GM12878 (cell line): ENCODE results near the gene MORN4. TPM values are rescaled to one million over a fixed set of nuclear protein-coding genes. Genes with fewer than 3 reads are reported as not detected.

Experiments
- ATAC-seq: fragments of 200-7000 bp; cut with Tn5 transposase; 3 replicates; pipeline ENCODE4 v1.9.1; 2020; ENCODE audit warnings: mild to moderate bottlenecking, moderate library complexity
- BruUV-seq: library from RNA; stranded (reverse); fragments of 400-500 nt; replicated peaks from 2 replicates; lab custom pipeline; 2021; lab: Mats Ljungman, UMichigan
- CTCF ChIA-PET: fragments of 300-600 bp; sonication (Branson Sonifier 250); formaldehyde crosslinking; extraction: SDS; loops from one replicate; lab custom pipeline; 2021; ENCODE audit warnings: inconsistent platforms; lab: Yijun Ruan, JAX
- POLR2A ChIA-PET: fragments of 350-600 bp; formaldehyde crosslinking; extraction: SDS; loops from one replicate; lab custom pipeline; 2021; ENCODE audit warnings: inconsistent platforms; lab: Charles Lee
- RAD21 ChIA-PET: fragments of 300-600 bp; sonication (Branson Sonifier 250); formaldehyde crosslinking; loops from one replicate; lab custom pipeline; 2023; ENCODE audit warnings: antibody characterized with exemption; ENCODE audit not compliant: unreplicated experiment; lab: Charles Lee
- SMC1A ChIA-PET: fragments of 300-600 bp; sonication (Branson Sonifier 250); formaldehyde crosslinking; loops from one replicate; lab custom pipeline; 2023; ENCODE audit not compliant: unreplicated experiment, uncharacterized antibody; lab: Charles Lee
- DNase-seq: peaks from one replicate; pipeline ENCODE4 v3.0.0-alpha.2; 2011; ENCODE audit warnings: low read depth, low spot score
- FAIRE-seq: peaks from 3 replicates; lab custom pipeline; 2011; peaks lifted over from hg19 to GRCh38; lab: Jason Lieb, UNC
- H2AFZ ChIP-seq: 2 replicates; pipeline ENCODE4 v1.6.0; 2011; ENCODE audit warnings: low read depth, low read length, control low read depth; ENCODE audit not compliant: control insufficient read depth
- H3K27ac ChIP-seq: 2 replicates; pipeline ENCODE4 v1.5.1; 2011; ENCODE audit warnings: control low read depth; ENCODE audit not compliant: control insufficient read depth, insufficient read depth
- H3K27me3 ChIP-seq, 2 experiments: replicated peaks in 1 of 2; 2 replicates each; pipeline versions ENCODE4 v1.6.0 to v1.6.1; 2011; ENCODE audit warnings: low read length in 1 of 2; ENCODE audit not compliant: control insufficient read depth in 2 of 2, insufficient read depth in 2 of 2
- H3K36me3 ChIP-seq, 2 experiments: 2 replicates each; pipeline ENCODE4 v1.5.1; 2011; ENCODE audit warnings: low read length in 1 of 2; ENCODE audit not compliant: control insufficient read depth in 2 of 2, insufficient read depth in 2 of 2
- H3K4me1 ChIP-seq: 2 replicates; pipeline ENCODE4 v1.6.1; 2011; ENCODE audit warnings: mild to moderate bottlenecking, low read length, moderate library complexity, mixed read lengths; ENCODE audit not compliant: control insufficient read depth, insufficient read depth
- H3K4me2 ChIP-seq: 2 replicates; pipeline ENCODE4 v1.6.0; 2011; ENCODE audit warnings: control low read depth; ENCODE audit not compliant: control insufficient read depth, insufficient read depth
- H3K4me3 ChIP-seq: fragments of 200-600 bp; sonication (generic); 2 replicates; pipeline ENCODE4 v1.5.1; 2016
- H3K79me2 ChIP-seq: 2 replicates; pipeline ENCODE4 v1.6.0; 2011; ENCODE audit warnings: low read length; ENCODE audit not compliant: control insufficient read depth, insufficient read depth
- H3K9ac ChIP-seq: 2 replicates; pipeline ENCODE4 v1.8.0; 2011; ENCODE audit warnings: low read length, control low read depth, mixed read lengths; ENCODE audit not compliant: control insufficient read depth, insufficient read depth
- H3K9me3 ChIP-seq: replicated peaks from 3 replicates; pipeline ENCODE4 v1.5.1; 2011; ENCODE audit warnings: mild to moderate bottlenecking, low read length; ENCODE audit not compliant: control insufficient read depth, insufficient read depth
- H4K20me1 ChIP-seq: 2 replicates; pipeline ENCODE4 v1.6.0; 2011; ENCODE audit not compliant: control insufficient read depth, insufficient read depth
- CBX3 ChIP-seq: fragments of 200-600 bp; sonication (generic); IDR thresholded peaks from 2 replicates; pipeline ENCODE4 v1.6.1; 2016; ENCODE audit warnings: low read depth, borderline replicate concordance
- CHD1 ChIP-seq: IDR thresholded peaks from 2 replicates; pipeline ENCODE4 v1.6.1; 2012; ENCODE audit warnings: low read depth, low read length, improper control_type of control experiment
- CHD2 ChIP-seq: IDR thresholded peaks from 2 replicates; pipeline ENCODE4 v1.6.1; 2011; ENCODE audit warnings: low read depth, low read length, improper control_type of control experiment, borderline replicate concordance
- EGR1 ChIP-seq, 2 experiments: IDR thresholded peaks; 1 replicate in 1 of 2; 2 replicates in 1 of 2; pipeline ENCODE4 v1.6.1; 2011 to 2012; ENCODE audit warnings: low read depth in 2 of 2, low read length in 2 of 2, borderline replicate concordance in 1 of 2, mild to moderate bottlenecking in 1 of 2, moderate library complexity in 1 of 2
- HDAC6 ChIP-seq: fragments of 200-600 bp; sonication (generic); IDR thresholded peaks from one replicate; pipeline ENCODE4 v1.8.0; 2017; ENCODE audit warnings: antibody characterized with exemption; ENCODE audit not compliant: unreplicated experiment
- HDGF ChIP-seq: fragments of 450-650 bp; IDR thresholded peaks from 2 replicates; pipeline ENCODE4 v1.6.1; 2016; ENCODE audit warnings: antibody characterized with exemption
- IRF3 ChIP-seq: fragments of 450-650 bp; IDR thresholded peaks from 2 replicates; pipeline ENCODE4 v1.6.1; 2014; ENCODE audit warnings: mild to moderate bottlenecking
- MXI1 ChIP-seq: fragments of 150-350 bp; IDR thresholded peaks from 2 replicates; pipeline ENCODE4 v1.6.1; 2011; ENCODE audit warnings: low read depth, mild to moderate bottlenecking, inconsistent platforms, low read length, improper control_type of control experiment
- NBN ChIP-seq: fragments of 450-650 bp; IDR thresholded peaks from 2 replicates; pipeline ENCODE4 v1.6.1; 2016
- NFXL1 ChIP-seq: fragments of 450-650 bp; IDR thresholded peaks from 2 replicates; pipeline ENCODE4 v1.6.1; 2017; ENCODE audit warnings: antibody characterized with exemption, mild to moderate bottlenecking, borderline replicate concordance
- NFYA ChIP-seq: IDR thresholded peaks from 2 replicates; pipeline ENCODE4 v1.6.1; 2011; ENCODE audit warnings: low read depth, mild to moderate bottlenecking, low read length, improper control_type of control experiment, borderline replicate concordance
- NR2F1 ChIP-seq: fragments of 450-650 bp; conservative IDR thresholded peaks from 2 replicates; pipeline ENCODE4 v1.6.1; 2017; ENCODE audit warnings: mild to moderate bottlenecking
- POLR2AphosphoS5 ChIP-seq: IDR thresholded peaks from 2 replicates; pipeline ENCODE4 v1.6.1; 2011; ENCODE audit warnings: mild to moderate bottlenecking, low read length, inconsistent platforms
- SKIL ChIP-seq: fragments of 450-650 bp; IDR thresholded peaks from 2 replicates; pipeline ENCODE4 v1.6.1; 2017; ENCODE audit warnings: mild to moderate bottlenecking, low read depth, inconsistent platforms; ENCODE audit not compliant: poor library complexity, severe bottlenecking
- WGBS: methylation state at CpG from one replicate; pipeline ENCODE4 v1.1.6; 2016; ENCODE audit warnings: low lambda C conversion rate; ENCODE audit not compliant: insufficient replicate concordance, insufficient coverage; ENCODE audit errors: missing lambda C conversion rate; 5-methylcytosine and 5-hydroxymethylcytosine counted together
- in situ Hi-C: fragments of 300-500 bp; cut with MboI; formaldehyde crosslinking; loops from 9 replicates; pipeline ENCODE4 v1.14.3; 2018; ENCODE audit warnings: mixed read lengths
- intact Hi-C: fragments of 100-400 bp; cut with micrococcal nuclease; formaldehyde crosslinking; loops from one replicate; pipeline ENCODE4 v1.14.2; 2022; ENCODE audit not compliant: unreplicated experiment
- polyA plus RNA-seq, 11 experiments: library from polyadenylated mRNA; depleted of rRNA in 4 of 11; unstranded in 6 of 11; stranded (reverse) in 5 of 11; fragments of >200 nt; fragmentation: Nextera tagmentation in 4 of 11; fragmentation: Illumina TruSeq in 1 of 11; extraction: Ambion mirVana in 4 of 11; extraction: Trizol in 1 of 11; gene quantifications; 1 replicate in 1 of 11; 2 replicates in 10 of 11; pipeline versions ENCODE4 v1.2.1 to v1.2.3, GENCODE V29; 2011 to 2016; ENCODE audit warnings: inconsistent platforms in 2 of 11, missing spikeins in 2 of 11, low read depth in 1 of 11
- total RNA-seq, 4 experiments: library from RNA; depleted of rRNA in 3 of 4; stranded (reverse); fragments of >200 nt in 3 of 4; fragmentation: Illumina TruSeq in 1 of 4; extraction: Trizol in 1 of 4; gene quantifications; 2 replicates each; pipeline versions ENCODE4 v1.2.1 to v1.2.3, GENCODE V29; 2013 to 2021

The MORN4 gene
- total and polyA plus RNA-seq, 10 of the 15 experiments (the other 5 are each of a cell fraction or from before 2014, with no cell fraction given), result 1.3 to 5.5 (median 2.6) TPM

- POLR2A ChIA-PET, result interaction anchor here (1.1 kb wide), 1 partner anchor 19 kb away, joined by 3 read pairs; no protein-coding TSS in a partner anchor
- CTCF ChIA-PET, result interaction anchor here (0.6 to 4.7 kb wide), 2 partner anchors 11 to 474 kb away, joined by 3 to 29 read pairs; partner anchors contain the start of gene ANKRD2
- TF ChIP-seq NFXL1, result no peak
- TF ChIP-seq HDAC6, result no peak
- TF ChIP-seq NBN, result no peak
- no peak for TF ChIP-seq MXI1
- TF ChIP-seq CBX3, result no peak
- TF ChIP-seq IRF3, result no peak
- TF ChIP-seq NR2F1, result no peak
- no peak for TF ChIP-seq CHD1
- TF ChIP-seq CHD2, result no peak
- no peak for TF ChIP-seq EGR1 (IDR thresholded peaks at IDR 0.05; ENCODE audit: borderline replicate concordance in 1 of 2, low read depth in 2 of 2, low read length in 2 of 2)
- TF ChIP-seq POLR2AphosphoS5, result no peak
- TF ChIP-seq HDGF, result no peak
- TF ChIP-seq NFYA, result no peak
- no peak for TF ChIP-seq SKIL
Observed at GRCh38 chr10:97583476-97583875, 49.8 kb downstream of the MORN4 start.

More at GRCh38 chr10:97583476-97583875, 49.8 kb downstream of the MORN4 start:
- WGBS, result 32% methylated on average over 13 of the region's 13 CpGs
- Histone ChIP-seq H3K9ac (no peak overlapping the region), H3K9me3 (no peaks in the 10 kb centered on the region), H3K27me3 (no peaks in the 10 kb centered on the region), H2AFZ (no peak overlapping the region), H3K79me2 (no peaks in the 10 kb centered on the region), H3K36me3 (no peaks in the 10 kb centered on the region), H3K4me3 (no peak overlapping the region), H3K27ac (no peak overlapping the region), H3K4me1 (no peaks in the 10 kb centered on the region), H4K20me1 (no peaks in the 10 kb centered on the region), H3K4me2 (no peak overlapping the region)
- ChIA-PET RAD21 (interaction anchor here (0.9 kb wide), 1 partner anchor 30 kb away, joined by 3 read pairs; no protein-coding TSS in a partner anchor), SMC1A (interaction anchor here (1.9 kb wide), 1 partner anchor 12 kb away, joined by 7 read pairs; no protein-coding TSS in a partner anchor)
- intact Hi-C loops (no loop called here), in situ Hi-C loops (no loop called here)
- ATAC-seq (no peak), FAIRE-seq (no peak), DNase-seq (no peak)
- BruUV-seq, result no TSS peak
